HepG2 (cell line): ENCODE results near the gene TAF12. TPM values are rescaled to one million over a fixed set of nuclear protein-coding genes. Genes with fewer than 3 reads are reported as not detected.

Experiments
- AGO1 ChIP-seq: fragments of 200-400 bp; formaldehyde crosslinking; IDR thresholded peaks from 2 replicates; pipeline ENCODE4 v1.6.1; 2017; ENCODE audit warnings: mild to moderate bottlenecking, low read depth, low read length, moderate library complexity; ENCODE audit not compliant: poor library complexity, severe bottlenecking
- HDAC2 ChIP-seq: sonication (generic); formaldehyde crosslinking; IDR thresholded peaks from 2 replicates; pipeline ENCODE4 v1.4.0; 2020; ENCODE audit warnings: missing genetic modification reagents
- IKZF5 ChIP-seq: IDR thresholded peaks from 2 replicates; pipeline ENCODE4 v1.6.1; 2018; ENCODE audit warnings: missing genetic modification reagents, mild to moderate bottlenecking, missing compliant biosample characterization
- NRL ChIP-seq: sonication (generic); formaldehyde crosslinking; IDR thresholded peaks from 2 replicates; pipeline ENCODE4 v1.5.0; 2020; ENCODE audit warnings: missing genetic modification reagents, mild to moderate bottlenecking, moderate library complexity, borderline replicate concordance
- PRDM15 ChIP-seq: sonication (generic); formaldehyde crosslinking; IDR thresholded peaks from 2 replicates; pipeline ENCODE4 v1.4.0; 2020; ENCODE audit warnings: missing genetic modification reagents
- SNAPC2 ChIP-seq: sonication (generic); formaldehyde crosslinking; IDR thresholded peaks from 2 replicates; pipeline ENCODE4 v1.8.1; 2022; ENCODE audit warnings: mild to moderate bottlenecking, missing genetic modification reagents
- SOX13 ChIP-seq, 3 experiments: fragments of 450-650 bp in 1 of 3; sonication (generic) in 1 of 3; formaldehyde crosslinking in 1 of 3; IDR thresholded peaks in 2 of 3; conservative IDR thresholded peaks in 1 of 3; 2 replicates each; pipeline versions ENCODE4 v1.5.0 to v1.6.1; 2016 to 2020; ENCODE audit warnings: antibody characterized with exemption in 1 of 3, mild to moderate bottlenecking in 1 of 3, missing compliant biosample characterization in 1 of 3, missing genetic modification reagents in 1 of 3, moderate library complexity in 1 of 3
- TFDP2 ChIP-seq: sonication (generic); formaldehyde crosslinking; IDR thresholded peaks from 2 replicates; pipeline ENCODE4 v1.4.0; 2020; ENCODE audit warnings: missing genetic modification reagents
- TSC22D2 ChIP-seq: sonication (generic); formaldehyde crosslinking; IDR thresholded peaks from 2 replicates; pipeline ENCODE4 v1.5.1; 2020; ENCODE audit warnings: missing genetic modification reagents, mild to moderate bottlenecking, borderline replicate concordance
- ZFYVE20 ChIP-seq: sonication (generic); formaldehyde crosslinking; IDR thresholded peaks from 2 replicates; pipeline ENCODE4 v1.8.0; 2023; ENCODE audit warnings: low read depth, mild to moderate bottlenecking, moderate library complexity, missing genetic modification reagents, borderline replicate concordance
- ZNF816 ChIP-seq: sonication (generic); formaldehyde crosslinking; IDR thresholded peaks from 2 replicates; pipeline ENCODE4 v1.8.0; 2022; ENCODE audit warnings: missing genetic modification reagents, mild to moderate bottlenecking, borderline replicate concordance
- polyA plus RNA-seq, 8 experiments: library from polyadenylated mRNA; depleted of rRNA in 3 of 8; stranded (reverse) in 7 of 8; unstranded in 1 of 8; fragments of >200 nt; fragmentation: Illumina TruSeq in 4 of 8; extraction: Trizol in 4 of 8; gene quantifications; 2 replicates each; pipeline versions ENCODE4 v1.2.1 to v1.2.3, GENCODE V29; 2011 to 2016; ENCODE audit warnings: low read depth in 4 of 8, missing spikeins in 1 of 8, mixed read lengths in 1 of 8; ENCODE audit not compliant: insufficient read depth in 1 of 8
- total RNA-seq, 5 experiments: library from RNA; depleted of rRNA; stranded (reverse); fragments of >200 nt; fragmentation: Illumina TruSeq; extraction: Trizol; gene quantifications; 2 replicates each; pipeline ENCODE4 v1.2.3, GENCODE V29; 2016; ENCODE audit warnings: low read depth in 1 of 5

The TAF12 gene
- total and polyA plus RNA-seq, 2 of the 13 experiments (the other 11 are each of a cell fraction or from before 2014, with no cell fraction given), result 16.3 to 17.1 TPM

GRCh38 chr1:28592321-28593071, 50.4 kb downstream of the TAF12 start (continued):
- TF ChIP-seq PRDM15 (CRISPR knock-in tag) (0 out of 2 replicates have a peak, but pooled peaks have one; percentile 45), SNAPC2 (CRISPR knock-in tag) (0 out of 2 replicates have a peak, but pooled peaks have one; percentile 46), ZNF816 (CRISPR knock-in tag) (peak; percentile 69; the same call in 1 of the 2 replicates), SOX13 (IDR thresholded peaks at IDR 0.05) (no peak), SOX13 (CRISPR knock-in tag; conservative IDR thresholded peaks at IDR 0.05 in 1 of 2, IDR thresholded peaks at IDR 0.05 in 1 of 2) (no peak), NRL (no peak), IKZF5 (no peak), ZFYVE20 (CRISPR knock-in tag) (no peak), TFDP2 (CRISPR knock-in tag) (peak; percentile 16; the same call in 1 of the 2 replicates), TSC22D2 (CRISPR knock-in tag) (no peak), HDAC2 (no peak), AGO1 (peak; percentile 9)
